Gastroesophageal sphincter (tissue), 3 donors: ENCODE data around the gene MFSD6.

Experiments used
- CTCF ChIP-seq, 4 experiments: fragments of 200-600 bp in 2 of 4; fragments of 450-650 bp in 2 of 4; sonication (generic) in 1 of 4; IDR thresholded peaks; one replicate each; pipeline ENCODE4 v1.5.1; 2017 to 2019; ENCODE audit warnings: antibody characterized with exemption in 4 of 4, mild to moderate bottlenecking in 2 of 4, moderate library complexity in 2 of 4
- EP300 ChIP-seq: sonication (generic); formaldehyde crosslinking; IDR thresholded peaks from one replicate; pipeline ENCODE4 v1.6.1; 2017; ENCODE audit warnings: antibody characterized with exemption, mild to moderate bottlenecking

GRCh38 chr2:190443055-190443454 lies 34.9 kb downstream of the MFSD6 start:
- TF ChIP-seq CTCF (IDR thresholded peaks at IDR 0.05) (no peak), EP300 (no peak)
